CD14-positive monocyte (primary cell): ENCODE data around the gene GALNT4. TPM values are rescaled to one million over a fixed set of nuclear protein-coding genes. Genes with fewer than 3 reads are reported as not detected.

ENCODE experiments used
- DNase-seq, 3 donors: peaks; one replicate each; pipeline ENCODE4 v3.0.0-alpha.2; 2011 to 2022
- H2AFZ ChIP-seq: 2 replicates; pipeline ENCODE4 v1.6.0; 2012; ENCODE audit warnings: mild to moderate bottlenecking, low read depth, low read length, inconsistent platforms; ENCODE audit not compliant: insufficient read depth, poor library complexity, severe bottlenecking
- H3K27ac ChIP-seq, 2 donors: 1 replicate in 1 of 2; 2 replicates in 1 of 2; pipeline ENCODE4 v1.5.1; 2012 to 2013; ENCODE audit warnings: low read length in 2 of 2, control low read depth in 1 of 2, inconsistent platforms in 1 of 2, low read depth in 1 of 2, mild to moderate bottlenecking in 1 of 2
- H3K27me3 ChIP-seq, 2 donors: one replicate each; pipeline versions ENCODE4 v1.6.0 to v1.6.1; 2011 to 2013; ENCODE audit warnings: low read length in 2 of 2; ENCODE audit not compliant: control insufficient read depth in 2 of 2, insufficient read depth in 2 of 2
- H3K36me3 ChIP-seq, 2 donors: replicated peaks in 1 of 2; 1 replicate in 1 of 2; 2 replicates in 1 of 2; pipeline versions ENCODE4 v1.5.1 to v1.6.1; 2012 to 2013; ENCODE audit warnings: low read length in 2 of 2, control low read depth in 1 of 2, inconsistent platforms in 1 of 2, mild to moderate bottlenecking in 1 of 2; ENCODE audit not compliant: insufficient read depth in 2 of 2, control insufficient read depth in 1 of 2
- H3K4me1 ChIP-seq, 2 donors: 1 replicate in 1 of 2; 2 replicates in 1 of 2; pipeline versions ENCODE4 v1.5.1 to v1.6.1; 2012 to 2013; ENCODE audit warnings: low read length in 2 of 2, control low read depth in 1 of 2, inconsistent platforms in 1 of 2, mild to moderate bottlenecking in 1 of 2, moderate library complexity in 1 of 2; ENCODE audit not compliant: insufficient read depth in 2 of 2, control insufficient read depth in 1 of 2
- H3K4me2 ChIP-seq: replicated peaks from 2 replicates; pipeline ENCODE3; 2012; ENCODE audit warnings: low read length, moderate library complexity, mild to moderate bottlenecking; ENCODE audit not compliant: poor library complexity, severe bottlenecking; ENCODE audit errors: extremely low read depth
- H3K4me3 ChIP-seq, 3 experiments: fragments of 200-600 bp in 1 of 3; sonication (generic) in 1 of 3; replicated peaks in 1 of 3; 1 replicate in 2 of 3; 2 replicates in 1 of 3; pipeline ENCODE4 v1.5.1; 2011 to 2013; ENCODE audit warnings: low read length in 3 of 3, mild to moderate bottlenecking in 3 of 3, control low read depth in 2 of 3, low read depth in 2 of 3, inconsistent platforms in 1 of 3, moderate library complexity in 1 of 3
- H3K79me2 ChIP-seq: 2 replicates; pipeline ENCODE4 v1.6.0; 2012; ENCODE audit warnings: mild to moderate bottlenecking, control low read depth, inconsistent platforms, low read length, moderate library complexity; ENCODE audit not compliant: insufficient read depth
- H3K9ac ChIP-seq: 2 replicates; pipeline ENCODE4 v1.6.0; 2017; ENCODE audit warnings: low read length, mild to moderate bottlenecking; ENCODE audit not compliant: insufficient read depth, poor library complexity, severe bottlenecking
- H3K9me3 ChIP-seq, 2 donors: replicated peaks in 1 of 2; 1 replicate in 1 of 2; 2 replicates in 1 of 2; pipeline versions ENCODE4 v1.5.1 to v1.6.1; 2012 to 2013; ENCODE audit warnings: low read length in 2 of 2, control low read depth in 1 of 2; ENCODE audit not compliant: control insufficient read depth in 1 of 2, insufficient read depth in 1 of 2
- H4K20me1 ChIP-seq: 2 replicates; pipeline ENCODE4 v1.6.0; 2012; ENCODE audit warnings: mild to moderate bottlenecking, low read length, control low read depth, moderate library complexity; ENCODE audit not compliant: insufficient read depth
- H3K27ac Mint-ChIP-seq, 7 donors: one replicate each; pipeline ENCODE4 v1.8.0; 2020; ENCODE audit warnings: mild to moderate bottlenecking in 7 of 7, mixed read lengths in 7 of 7, moderate library complexity in 6 of 7, inconsistent platforms in 2 of 7
- H3K27me3 Mint-ChIP-seq, 3 donors: one replicate each; pipeline ENCODE4 v1.8.0; 2021 to 2022; ENCODE audit warnings: low read depth in 3 of 3, mild to moderate bottlenecking in 3 of 3, mixed read lengths in 3 of 3, moderate library complexity in 3 of 3, inconsistent platforms in 1 of 3
- H3K36me3 Mint-ChIP-seq, 2 donors: one replicate each; pipeline ENCODE4 v1.8.0; 2020; ENCODE audit warnings: mixed read lengths in 2 of 2, inconsistent platforms in 1 of 2, mild to moderate bottlenecking in 1 of 2
- H3K4me1 Mint-ChIP-seq: one replicate; pipeline ENCODE4 v1.8.0; 2020; ENCODE audit warnings: mild to moderate bottlenecking, mixed read lengths
- H3K4me3 Mint-ChIP-seq, 2 donors: one replicate each; pipeline ENCODE4 v1.8.0; 2020; ENCODE audit warnings: mild to moderate bottlenecking in 2 of 2, mixed read lengths in 2 of 2, moderate library complexity in 1 of 2
- H3K9me3 Mint-ChIP-seq, 7 donors: one replicate each; pipeline ENCODE4 v1.8.0; 2020 to 2022; ENCODE audit warnings: mixed read lengths in 7 of 7, mild to moderate bottlenecking in 6 of 7, moderate library complexity in 6 of 7, inconsistent platforms in 2 of 7
- WGBS: methylation state at CpG from one replicate; pipeline ENCODE4 v1.1.5; 2013; ENCODE audit warnings: missing lambda C conversion rate; ENCODE audit not compliant: insufficient coverage; 5-methylcytosine and 5-hydroxymethylcytosine counted together
- intact Hi-C, 2 donors: fragments of 100-400 bp; cut with micrococcal nuclease; formaldehyde crosslinking; loops; one replicate each; pipeline versions ENCODE4 v1.15.0 to v1.15.1; 2023
- polyA plus RNA-seq, 3 donors: library from polyadenylated mRNA; depleted of rRNA in 1 of 3; unstranded in 2 of 3; stranded (reverse) in 1 of 3; fragments of 300-500 nt in 2 of 3; fragments of >200 nt in 1 of 3; fragmentation: Illumina TruSeq in 2 of 3; gene quantifications; 1 replicate in 2 of 3; 2 replicates in 1 of 3; pipeline ENCODE4 v1.2.3, GENCODE V29; 2012 to 2021
- TF ChIP-seq, protein P1 (sequence below): fragments of 200-600 bp; IDR thresholded peaks from one replicate; pipeline ENCODE4 v1.8.0; 2022; ENCODE audit warnings: antibody characterized with exemption, mild to moderate bottlenecking

Gene GALNT4
- polyA plus RNA-seq, 3 donors = 3.7 to 12.9 (median 10.7) TPM

DNA sequence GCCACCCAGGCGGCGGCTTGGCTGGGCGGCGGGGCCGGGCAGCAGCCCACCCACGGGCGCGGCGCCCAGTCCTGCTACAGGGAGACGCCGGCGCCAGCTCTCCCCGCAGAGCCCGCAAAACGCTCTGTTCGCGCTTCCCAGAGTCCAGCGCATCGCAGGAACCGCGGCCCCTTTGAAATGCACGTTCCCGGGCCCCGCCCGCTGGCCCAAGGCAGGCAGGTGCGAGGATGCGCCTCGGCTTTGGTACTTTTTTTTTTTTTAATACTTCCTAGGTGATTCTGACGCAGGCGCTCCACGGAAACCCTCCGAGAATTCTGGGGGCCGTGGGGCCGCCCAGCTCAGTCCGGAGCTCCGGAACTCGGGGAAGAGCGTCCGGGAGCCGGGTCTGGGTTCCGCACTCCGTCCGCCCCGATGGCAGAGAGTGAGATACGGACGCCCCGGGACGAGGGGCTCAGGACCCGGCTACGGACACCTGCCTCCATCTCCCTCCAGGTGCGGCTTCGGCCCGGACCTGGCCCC lies 768 bp upstream of the GALNT4 start:
- peak overlapping the region; percentile 79 to 85 for H3K27ac ChIP-seq
- WGBS = under 1% methylated on average over 49 of the region's 53 CpGs
- no peaks in the 10 kb centered on the region for H3K27me3 Mint-ChIP-seq
- peaks cover 15 to 16% of the 10 kb centered on the region in 2 donors for H3K36me3 Mint-ChIP-seq
- intact Hi-C loops = loop anchor here (2.0 to 10.0 kb wide), 6 partner anchors 51 to 1381 kb away; partner anchors contain the start of genes CEP290 (in 1 of the 2), DUSP6 (in 1 of the 2) and TMTC3 (in 1 of the 2)
- DNase-seq = peak in 1 of 3 donors; percentile 20
- peaks cover 0 to 2% of the 10 kb centered on the region in 2 donors for H3K9me3 ChIP-seq
- peak overlapping the region; percentile 80 to 91 (median 90) for H3K4me3 ChIP-seq
- peak overlapping the region; percentile 81 for H3K9ac ChIP-seq
- peaks cover 1 to 6% (median 4%) of the 10 kb centered on the region in 7 donors for H3K9me3 Mint-ChIP-seq
- H3K27me3 ChIP-seq = no peaks in the 10 kb centered on the region
- H3K4me1 ChIP-seq = peaks cover 37 to 52% of the 10 kb centered on the region in 2 donors
- peaks cover 18% of the 10 kb centered on the region for H4K20me1 ChIP-seq
- peaks cover 55% of the 10 kb centered on the region for H3K4me1 Mint-ChIP-seq
- peak overlapping the region; percentile 59 to 96 (median 90) for H3K27ac Mint-ChIP-seq
- TF ChIP-seq, protein P1, sequence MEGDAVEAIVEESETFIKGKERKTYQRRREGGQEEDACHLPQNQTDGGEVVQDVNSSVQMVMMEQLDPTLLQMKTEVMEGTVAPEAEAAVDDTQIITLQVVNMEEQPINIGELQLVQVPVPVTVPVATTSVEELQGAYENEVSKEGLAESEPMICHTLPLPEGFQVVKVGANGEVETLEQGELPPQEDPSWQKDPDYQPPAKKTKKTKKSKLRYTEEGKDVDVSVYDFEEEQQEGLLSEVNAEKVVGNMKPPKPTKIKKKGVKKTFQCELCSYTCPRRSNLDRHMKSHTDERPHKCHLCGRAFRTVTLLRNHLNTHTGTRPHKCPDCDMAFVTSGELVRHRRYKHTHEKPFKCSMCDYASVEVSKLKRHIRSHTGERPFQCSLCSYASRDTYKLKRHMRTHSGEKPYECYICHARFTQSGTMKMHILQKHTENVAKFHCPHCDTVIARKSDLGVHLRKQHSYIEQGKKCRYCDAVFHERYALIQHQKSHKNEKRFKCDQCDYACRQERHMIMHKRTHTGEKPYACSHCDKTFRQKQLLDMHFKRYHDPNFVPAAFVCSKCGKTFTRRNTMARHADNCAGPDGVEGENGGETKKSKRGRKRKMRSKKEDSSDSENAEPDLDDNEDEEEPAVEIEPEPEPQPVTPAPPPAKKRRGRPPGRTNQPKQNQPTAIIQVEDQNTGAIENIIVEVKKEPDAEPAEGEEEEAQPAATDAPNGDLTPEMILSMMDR = no peak
- peaks cover 59% of the 10 kb centered on the region for H3K79me2 ChIP-seq
- peak overlapping the region; percentile 97 for H2AFZ ChIP-seq
- peak overlapping the region; percentile 98 to 99 for H3K4me3 Mint-ChIP-seq
- peak overlapping the region; percentile 97 for H3K4me2 ChIP-seq
- H3K36me3 ChIP-seq = no peaks in the 10 kb centered on the region

DNA sequence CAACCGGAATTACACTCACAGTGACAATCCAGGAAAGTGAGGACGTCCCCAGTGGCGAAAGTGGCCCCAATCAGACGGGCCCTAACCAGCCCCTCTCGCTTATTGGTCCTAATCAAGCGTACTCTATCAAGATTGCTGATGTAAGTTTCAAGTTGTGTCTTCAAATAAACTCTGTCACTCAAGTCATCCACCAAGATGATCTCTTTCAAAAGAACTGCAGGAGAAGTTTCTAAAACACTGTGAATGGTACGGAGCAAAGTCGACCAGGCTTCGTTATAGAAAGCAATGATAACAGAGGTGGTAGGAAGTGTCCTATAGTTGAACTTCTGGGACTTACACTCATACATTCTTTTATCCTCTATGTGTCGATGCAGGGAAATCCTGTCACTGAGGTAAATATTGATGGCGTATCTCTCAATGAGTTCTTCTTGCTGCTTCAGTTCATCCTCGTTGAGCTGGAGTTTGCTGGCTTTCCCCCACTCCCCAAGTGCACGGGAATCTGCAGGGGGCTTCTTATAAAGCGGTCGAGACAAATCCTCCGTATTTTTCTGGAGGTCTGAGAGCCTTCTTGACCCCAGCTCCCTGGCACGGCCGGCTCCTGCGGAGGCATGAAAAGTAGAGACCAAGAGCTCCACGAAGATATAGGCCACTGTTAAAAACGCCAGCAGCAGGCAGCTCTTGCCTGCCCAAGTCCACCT lies 604 bp downstream of the GALNT4 start:
- Histone ChIP-seq H4K20me1 (peaks cover 21% of the 10 kb centered on the region), H3K79me2 (peaks cover 65% of the 10 kb centered on the region), H3K27me3 (no peaks in the 10 kb centered on the region), H2AFZ (peak overlapping the region; percentile 97), H3K36me3 (no peaks in the 10 kb centered on the region), H3K4me2 (peak overlapping the region; percentile 97), H3K27ac (peak overlapping the region; percentile 79 to 85), H3K9me3 (peaks cover 0 to 2% of the 10 kb centered on the region in 2 donors), H3K9ac (peak overlapping the region; percentile 81), H3K4me3 (peak overlapping the region; percentile 80 to 91 (median 90)), H3K4me1 (peaks cover 37 to 52% of the 10 kb centered on the region in 2 donors)
- peaks cover 53% of the 10 kb centered on the region for H3K4me1 Mint-ChIP-seq
- peak overlapping the region; percentile 89 to 96 (median 93) for H3K27ac Mint-ChIP-seq
- WGBS = 33% methylated on average over 16 of the region's 21 CpGs
- H3K9me3 Mint-ChIP-seq = peaks cover 1 to 6% (median 4%) of the 10 kb centered on the region in 7 donors
- peak overlapping the region; percentile 98 to 99 for H3K4me3 Mint-ChIP-seq
- peaks cover 12 to 16% of the 10 kb centered on the region in 2 donors for H3K36me3 Mint-ChIP-seq
- no peak for DNase-seq
- TF ChIP-seq, protein P1 = no peak
- intact Hi-C loops = loop anchor here (2.0 to 10.0 kb wide), 3 partner anchors 49 to 1379 kb away; partner anchors contain the start of genes CEP290 (in 1 of the 2) and TMTC3 (in 1 of the 2)
- H3K27me3 Mint-ChIP-seq = no peaks in the 10 kb centered on the region
